Measurements from ENCODE around the gene MYL6. TPM values are rescaled to one million over a fixed set of nuclear protein-coding genes. Genes with fewer than 3 reads are reported as not detected.

Gene MYL6
- total and polyA plus RNA-seq, 9 of the 15 experiments (the other 6 are each of a cell fraction or from before 2014, with no cell fraction given) = 557 to 1,664 (median 958) TPM

DNA sequence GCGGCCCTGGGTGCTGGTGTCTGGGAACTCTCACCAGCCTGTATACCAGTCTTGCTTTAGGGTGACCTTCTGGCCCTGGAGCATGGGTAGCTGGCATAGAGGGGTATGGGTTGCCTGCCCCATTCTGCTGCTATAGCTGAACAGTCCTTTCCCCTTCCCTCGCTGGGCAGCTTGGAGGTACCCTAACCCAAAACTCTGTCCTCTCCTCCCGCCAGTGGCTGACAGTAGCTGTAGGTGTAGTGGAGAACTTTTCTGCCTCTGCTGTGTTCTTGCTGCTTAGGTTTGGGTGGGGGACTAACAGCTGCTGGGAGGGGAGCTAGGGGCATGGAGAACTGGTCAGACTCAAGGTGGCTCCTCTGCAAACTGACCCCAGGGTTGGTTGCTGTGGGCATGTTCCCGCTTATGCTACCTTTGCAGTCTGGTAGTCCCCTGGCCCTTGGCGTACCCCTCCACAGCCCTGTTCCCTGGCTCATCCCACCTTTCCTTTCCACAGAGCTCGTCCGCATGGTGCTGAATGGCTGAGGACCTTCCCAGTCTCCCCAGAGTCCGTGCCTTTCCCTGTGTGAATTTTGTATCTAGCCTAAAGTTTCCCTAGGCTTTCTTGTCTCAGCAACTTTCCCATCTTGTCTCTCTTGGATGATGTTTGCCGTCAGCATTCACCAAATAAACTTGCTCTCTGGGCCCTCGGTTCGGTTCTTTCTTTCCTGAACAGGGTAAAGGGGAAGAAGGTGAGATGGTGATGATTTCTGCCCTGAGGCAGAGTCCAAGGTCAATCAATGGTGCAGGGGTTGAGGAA, 2.9 kb downstream of the MYL6 start:
- H3K27ac ChIP-seq (ENCODE audit: extremely low read depth, low read depth, low read length) = peak overlapping the region; percentile 39; the same call in 1 of the 3 replicates
- no TSS peak for BruUV-seq (replicated peaks)
- H3K9ac ChIP-seq (ENCODE audit: insufficient read depth in 1 of 2, low read depth in 2 of 2, low read length in 2 of 2) = peak overlapping the region; percentile 72 to 98; a peak in 2 of 4 replicates
- ATAC-seq = no peak
- no peak for FAIRE-seq
- in situ Hi-C loops (cut with MboI) (no loop called here), intact Hi-C loops (cut with micrococcal nuclease) (no loop called here)
- 93% methylated on average over 11 of the region's 11 CpGs for WGBS (ENCODE audit: insufficient coverage, low coverage, missing lambda C conversion rate)
- peak overlapping the region; percentile 80; the same call in 1 of the 2 replicates for H3K4me2 ChIP-seq (ENCODE audit: insufficient read depth, low read length)
- H3K36me3 ChIP-seq (ENCODE audit: control insufficient read depth, insufficient read depth, low read length) = peaks cover 71% of the 10 kb centered on the region
- H3K9me3 ChIP-seq (replicated peaks; ENCODE audit: control insufficient read depth, insufficient read depth, low read depth, low read length) = no peaks in the 10 kb centered on the region
- no peaks in the 10 kb centered on the region for H3K27me3 ChIP-seq (ENCODE audit: control insufficient read depth in 2 of 2, insufficient read depth in 2 of 2, low read length in 2 of 2)
- no peak overlapping the region for H2AFZ ChIP-seq (ENCODE audit: low read depth, low read length)
- H3K9me1 ChIP-seq (ENCODE audit: control insufficient read depth, insufficient read depth, low read length) = peaks cover 3% of the 10 kb centered on the region
- no peak overlapping the region for H3K4me3 ChIP-seq
- ChIA-PET CTCF (ENCODE audit: low intra/inter-chr PET ratio) (no interaction called here), POLR2A (interaction anchor here (0.5 to 8.9 kb wide), 20 partner anchors 8 to 461 kb away, joined by 3 to 124 read pairs (median 6); partner anchors contain the start of genes CNPY2, ESYT1, MYL6B and PA2G4)
- DNase-seq (ENCODE audit: extremely low read depth in 1 of 4, low spot score in 3 of 4) = no peak
- H4K20me1 ChIP-seq (replicated peaks; ENCODE audit: control insufficient read depth, insufficient read depth, low read length) = peaks cover 34% of the 10 kb centered on the region; the same call in 1 of the 2 replicates
- H3K4me1 ChIP-seq (replicated peaks in 1 of 2; ENCODE audit: control insufficient read depth in 2 of 2, insufficient read depth in 2 of 2, low read length in 2 of 2) = peaks cover 17 to 28% of the 10 kb centered on the region in 2 experiments; a peak in 4 of 5 replicates
- peaks cover 40% of the 10 kb centered on the region for H3K79me2 ChIP-seq (ENCODE audit: control insufficient read depth, insufficient read depth, low read length)
- TF ChIP-seq POLR2A (conservative IDR thresholded peaks at IDR 0.05) = peak; percentile 57
- peak; percentile 12 for TF ChIP-seq SIRT6 (IDR thresholded peaks at IDR 0.05; ENCODE audit: low read depth, low read length)
- TF ChIP-seq POLR2G (IDR thresholded peaks at IDR 0.05; ENCODE audit: low read depth, low read length) = peak; percentile 53; the same call in 1 of the 2 replicates
- no peak for TF ChIP-seq SIN3A (IDR thresholded peaks at IDR 0.05; ENCODE audit: borderline replicate concordance in 2 of 2, control insufficient read depth in 1 of 2, low read depth in 2 of 2, low read length in 2 of 2)
- no peak for TF ChIP-seq BRCA1 (IDR thresholded peaks at IDR 0.05)
- 0 out of 2 replicates have a peak, but pooled peaks have one; percentile 24 for TF ChIP-seq BRCA1 (CRISPR knock-in tag; IDR thresholded peaks at IDR 0.05)
- TF ChIP-seq RBFOX2 (IDR thresholded peaks at IDR 0.05; ENCODE audit: low read depth, low read length) = peak; percentile 74
- no peak for TF ChIP-seq ZNF239 (CRISPR knock-in tag; IDR thresholded peaks at IDR 0.05)
- TF ChIP-seq C11orf30 (IDR thresholded peaks at IDR 0.05; ENCODE audit: low read depth) = no peak
- peak; percentile 49 for TF ChIP-seq POLR2AphosphoS2 (IDR thresholded peaks at IDR 0.05; ENCODE audit: low read length)
- TF ChIP-seq NCOR1 (IDR thresholded peaks at IDR 0.05) = peak; percentile 15; the same call in 1 of the 2 replicates
- 0 out of 2 replicates have a peak, but pooled peaks have one; percentile 17 for TF ChIP-seq NFATC3 (IDR thresholded peaks at IDR 0.05)
- TF ChIP-seq, protein P1, sequence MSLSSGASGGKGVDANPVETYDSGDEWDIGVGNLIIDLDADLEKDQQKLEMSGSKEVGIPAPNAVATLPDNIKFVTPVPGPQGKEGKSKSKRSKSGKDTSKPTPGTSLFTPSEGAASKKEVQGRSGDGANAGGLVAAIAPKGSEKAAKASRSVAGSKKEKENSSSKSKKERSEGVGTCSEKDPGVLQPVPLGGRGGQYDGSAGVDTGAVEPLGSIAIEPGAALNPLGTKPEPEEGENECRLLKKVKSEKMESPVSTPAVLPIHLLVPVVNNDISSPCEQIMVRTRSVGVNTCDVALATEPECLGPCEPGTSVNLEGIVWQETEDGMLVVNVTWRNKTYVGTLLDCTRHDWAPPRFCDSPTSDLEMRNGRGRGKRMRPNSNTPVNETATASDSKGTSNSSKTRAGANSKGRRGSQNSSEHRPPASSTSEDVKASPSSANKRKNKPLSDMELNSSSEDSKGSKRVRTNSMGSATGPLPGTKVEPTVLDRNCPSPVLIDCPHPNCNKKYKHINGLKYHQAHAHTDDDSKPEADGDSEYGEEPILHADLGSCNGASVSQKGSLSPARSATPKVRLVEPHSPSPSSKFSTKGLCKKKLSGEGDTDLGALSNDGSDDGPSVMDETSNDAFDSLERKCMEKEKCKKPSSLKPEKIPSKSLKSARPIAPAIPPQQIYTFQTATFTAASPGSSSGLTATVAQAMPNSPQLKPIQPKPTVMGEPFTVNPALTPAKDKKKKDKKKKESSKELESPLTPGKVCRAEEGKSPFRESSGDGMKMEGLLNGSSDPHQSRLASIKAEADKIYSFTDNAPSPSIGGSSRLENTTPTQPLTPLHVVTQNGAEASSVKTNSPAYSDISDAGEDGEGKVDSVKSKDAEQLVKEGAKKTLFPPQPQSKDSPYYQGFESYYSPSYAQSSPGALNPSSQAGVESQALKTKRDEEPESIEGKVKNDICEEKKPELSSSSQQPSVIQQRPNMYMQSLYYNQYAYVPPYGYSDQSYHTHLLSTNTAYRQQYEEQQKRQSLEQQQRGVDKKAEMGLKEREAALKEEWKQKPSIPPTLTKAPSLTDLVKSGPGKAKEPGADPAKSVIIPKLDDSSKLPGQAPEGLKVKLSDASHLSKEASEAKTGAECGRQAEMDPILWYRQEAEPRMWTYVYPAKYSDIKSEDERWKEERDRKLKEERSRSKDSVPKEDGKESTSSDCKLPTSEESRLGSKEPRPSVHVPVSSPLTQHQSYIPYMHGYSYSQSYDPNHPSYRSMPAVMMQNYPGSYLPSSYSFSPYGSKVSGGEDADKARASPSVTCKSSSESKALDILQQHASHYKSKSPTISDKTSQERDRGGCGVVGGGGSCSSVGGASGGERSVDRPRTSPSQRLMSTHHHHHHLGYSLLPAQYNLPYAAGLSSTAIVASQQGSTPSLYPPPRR (CRISPR knock-in tag; IDR thresholded peaks at IDR 0.05; ENCODE audit: borderline replicate concordance) = 0 out of 2 replicates have a peak, but pooled peaks have one; percentile 30
- peak; percentile 26; the same call in 1 of the 2 replicates for TF ChIP-seq ELF2 (CRISPR knock-in tag; IDR thresholded peaks at IDR 0.05)
- TF ChIP-seq SUPT5H (IDR thresholded peaks at IDR 0.05) = peak; percentile 60; the same call in 1 of the 2 replicates
- TF ChIP-seq, protein P2, sequence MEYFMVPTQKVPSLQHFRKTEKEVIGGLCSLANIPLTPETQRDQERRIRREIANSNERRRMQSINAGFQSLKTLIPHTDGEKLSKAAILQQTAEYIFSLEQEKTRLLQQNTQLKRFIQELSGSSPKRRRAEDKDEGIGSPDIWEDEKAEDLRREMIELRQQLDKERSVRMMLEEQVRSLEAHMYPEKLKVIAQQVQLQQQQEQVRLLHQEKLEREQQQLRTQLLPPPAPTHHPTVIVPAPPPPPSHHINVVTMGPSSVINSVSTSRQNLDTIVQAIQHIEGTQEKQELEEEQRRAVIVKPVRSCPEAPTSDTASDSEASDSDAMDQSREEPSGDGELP (CRISPR knock-in tag; IDR thresholded peaks at IDR 0.05; ENCODE audit: borderline replicate concordance) = 0 out of 2 replicates have a peak, but pooled peaks have one; percentile 18
- peak; percentile 37; the same call in 1 of the 2 replicates for TF ChIP-seq SP1 (CRISPR knock-in tag; IDR thresholded peaks at IDR 0.05)

Data from K562 (cell line).